Fibroblast of lung (primary cell): ENCODE results near the gene SYNJ1. TPM values are rescaled to one million over a fixed set of nuclear protein-coding genes. Genes with fewer than 3 reads are reported as not detected.

Source experiments
- DNase-seq, 2 donors: peaks; one replicate each; pipeline versions ENCODE4 v3.0.0 to v3.0.0-alpha.2; 2010; ENCODE audit warnings: low read depth in 2 of 2
- H2AFZ ChIP-seq: 2 replicates; pipeline ENCODE4 v1.5.1; 2012; ENCODE audit warnings: low read length, control low read depth, inconsistent platforms
- H3K27ac ChIP-seq: 2 replicates; pipeline ENCODE4 v1.5.1; 2011; ENCODE audit warnings: low read length, control low read depth; ENCODE audit not compliant: insufficient read depth
- H3K27me3 ChIP-seq: 2 replicates; pipeline ENCODE4 v1.5.1; 2011; ENCODE audit warnings: mild to moderate bottlenecking, low read length; ENCODE audit not compliant: control insufficient read depth, insufficient read depth
- H3K36me3 ChIP-seq: 2 replicates; pipeline ENCODE4 v1.5.1; 2011; ENCODE audit warnings: low read length; ENCODE audit not compliant: control insufficient read depth, insufficient read depth
- H3K4me1 ChIP-seq: 2 replicates; pipeline ENCODE4 v1.5.1; 2011; ENCODE audit warnings: low read length; ENCODE audit not compliant: control insufficient read depth, insufficient read depth; ENCODE audit errors: extremely low read depth
- H3K4me2 ChIP-seq: 2 replicates; pipeline ENCODE4 v1.5.1; 2011; ENCODE audit warnings: low read length, control low read depth; ENCODE audit not compliant: insufficient read depth; ENCODE audit errors: extremely low read depth
- H3K4me3 ChIP-seq, 4 experiments: fragments of 200-600 bp in 1 of 4; sonication (generic) in 1 of 4; replicated peaks in 1 of 4; 2 replicates each; pipeline ENCODE4 v1.5.1; 2011 to 2016; ENCODE audit warnings: low read length in 4 of 4, low read depth in 3 of 4, mild to moderate bottlenecking in 3 of 4, control low read depth in 2 of 4, inconsistent platforms in 1 of 4, mixed read lengths in 1 of 4; ENCODE audit not compliant: insufficient read depth in 1 of 4; ENCODE audit errors: control extremely low read depth in 1 of 4
- H3K79me2 ChIP-seq: 2 replicates; pipeline ENCODE4 v1.5.1; 2012; ENCODE audit warnings: mild to moderate bottlenecking, low read length, inconsistent platforms; ENCODE audit not compliant: control insufficient read depth, insufficient read depth
- H3K9ac ChIP-seq: 2 replicates; pipeline ENCODE4 v1.5.1; 2011; ENCODE audit warnings: mild to moderate bottlenecking, low read length, control low read depth; ENCODE audit not compliant: insufficient read depth
- H3K9me3 ChIP-seq: 2 replicates; pipeline ENCODE4 v1.5.1; 2012; ENCODE audit warnings: low read depth, low read length; ENCODE audit not compliant: control insufficient read depth, insufficient read depth
- H4K20me1 ChIP-seq: 2 replicates; pipeline ENCODE4 v1.5.1; 2011; ENCODE audit warnings: low read length; ENCODE audit not compliant: control insufficient read depth, insufficient read depth; ENCODE audit errors: extremely low read depth
- CTCF ChIP-seq, 2 donors: IDR thresholded peaks in 1 of 2; conservative IDR thresholded peaks in 1 of 2; 1 replicate in 1 of 2; 2 replicates in 1 of 2; pipeline ENCODE4 v1.5.1; 2011 to 2012; ENCODE audit warnings: low read length in 2 of 2, control low read depth in 1 of 2, inconsistent platforms in 1 of 2, low read depth in 1 of 2, mild to moderate bottlenecking in 1 of 2
- EZH2 ChIP-seq: IDR thresholded peaks from 2 replicates; pipeline ENCODE4 v1.5.1; 2012; ENCODE audit warnings: low read length, control low read depth, mild to moderate bottlenecking; ENCODE audit errors: missing control alignments
- polyA plus RNA-seq, 2 donors: library from polyadenylated mRNA; depleted of rRNA in 1 of 2; stranded (reverse) in 1 of 2; unstranded in 1 of 2; fragments of >200 nt; gene quantifications; 2 replicates each; pipeline ENCODE4 v1.2.1, GENCODE V29; 2011 to 2012; ENCODE audit warnings: missing spikeins in 1 of 2
- total RNA-seq: library from RNA; depleted of rRNA; stranded (reverse); fragments of >200 nt; gene quantifications from 2 replicates; pipeline ENCODE4 v1.2.1, GENCODE V29; 2014

SYNJ1 gene
- total and polyA plus RNA-seq, 2 donors (not counting 1 experiment from before 2014, with no cell fraction given), result 6.1 to 10.4 TPM

DNA sequence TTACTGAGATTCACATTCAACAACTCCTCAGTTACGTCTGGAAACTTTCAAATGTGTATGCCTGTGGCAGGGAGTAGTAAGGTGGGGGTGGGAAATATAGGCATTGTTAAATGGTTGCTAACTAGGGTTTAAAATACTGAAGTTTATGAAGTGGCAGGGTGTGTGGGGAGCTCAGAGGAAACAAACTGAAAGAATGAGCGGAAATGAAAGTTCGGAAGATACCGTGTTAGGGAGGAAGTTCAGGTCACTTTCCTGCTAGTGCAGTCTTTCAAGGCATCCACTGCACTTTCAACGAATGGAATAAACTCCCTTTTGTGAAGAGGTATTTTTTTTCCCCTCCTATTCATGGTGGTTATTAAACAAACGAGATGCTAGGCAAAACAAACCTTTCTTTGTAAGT, 19.7 kb downstream of the SYNJ1 start:
- Histone ChIP-seq H3K4me2 (no peak overlapping the region), H4K20me1 (no peaks in the 10 kb centered on the region), H3K9ac (no peak overlapping the region), H2AFZ (no peak overlapping the region), H3K4me1 (no peaks in the 10 kb centered on the region), H3K36me3 (no peaks in the 10 kb centered on the region), H3K4me3 (no peak overlapping the region), H3K27me3 (no peaks in the 10 kb centered on the region), H3K27ac (no peak overlapping the region), H3K79me2 (no peaks in the 10 kb centered on the region), H3K9me3 (no peaks in the 10 kb centered on the region)
- TF ChIP-seq CTCF (conservative IDR thresholded peaks at IDR 0.05 in 1 of 2, IDR thresholded peaks at IDR 0.05 in 1 of 2; ENCODE audit: low read depth in 1 of 2, low read length in 2 of 2) (no peak), EZH2 (no peak)
- no peak for DNase-seq

GRCh38 chr21:32705901-32706300, 21.9 kb downstream of the SYNJ1 start:
- Histone ChIP-seq H3K4me2 (no peak overlapping the region), H3K27ac (no peak overlapping the region), H4K20me1 (no peaks in the 10 kb centered on the region), H3K4me1 (no peaks in the 10 kb centered on the region), H3K79me2 (no peaks in the 10 kb centered on the region), H3K36me3 (no peaks in the 10 kb centered on the region), H3K9ac (no peak overlapping the region), H3K27me3 (no peaks in the 10 kb centered on the region), H3K4me3 (no peak overlapping the region), H3K9me3 (no peaks in the 10 kb centered on the region), H2AFZ (no peak overlapping the region)
- TF ChIP-seq CTCF (conservative IDR thresholded peaks at IDR 0.05 in 1 of 2, IDR thresholded peaks at IDR 0.05 in 1 of 2; ENCODE audit: low read depth in 1 of 2, low read length in 2 of 2) (no peak), EZH2 (no peak)
- DNase-seq, result no peak

DNA sequence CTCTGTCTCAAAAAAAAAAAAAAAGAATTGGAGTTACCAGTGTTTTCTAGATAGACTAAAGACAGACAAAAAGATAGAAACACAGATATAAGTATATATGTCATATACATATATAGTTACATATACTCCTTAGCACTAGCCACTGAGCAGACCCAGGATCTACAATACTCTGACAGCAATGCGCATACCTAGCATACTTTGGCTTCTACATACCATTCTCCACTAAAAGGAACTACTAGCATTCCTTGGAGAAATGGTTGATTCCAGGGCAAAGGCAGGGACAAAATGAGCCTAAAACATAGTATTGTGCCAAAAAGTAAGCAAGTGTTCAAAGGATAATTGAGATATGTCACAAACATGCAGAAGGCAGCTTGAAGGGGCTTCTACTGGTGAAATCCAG, 22.7 kb downstream of the SYNJ1 start:
- no peak for TF ChIP-seq EZH2
- TF ChIP-seq CTCF (conservative IDR thresholded peaks at IDR 0.05 in 1 of 2, IDR thresholded peaks at IDR 0.05 in 1 of 2; ENCODE audit: low read depth in 1 of 2, low read length in 2 of 2), result no peak
- Histone ChIP-seq H3K4me2 (no peak overlapping the region), H4K20me1 (no peaks in the 10 kb centered on the region), H3K36me3 (no peaks in the 10 kb centered on the region), H3K4me1 (no peaks in the 10 kb centered on the region), H3K9ac (no peak overlapping the region), H3K9me3 (no peaks in the 10 kb centered on the region), H3K27ac (no peak overlapping the region), H3K79me2 (no peaks in the 10 kb centered on the region), H3K4me3 (no peak overlapping the region), H2AFZ (no peak overlapping the region), H3K27me3 (no peaks in the 10 kb centered on the region)
- peak in 1 of 2 donors; percentile 57 for DNase-seq
